ENCODE data around the gene MKNK1.

Gene MKNK1

DNA sequence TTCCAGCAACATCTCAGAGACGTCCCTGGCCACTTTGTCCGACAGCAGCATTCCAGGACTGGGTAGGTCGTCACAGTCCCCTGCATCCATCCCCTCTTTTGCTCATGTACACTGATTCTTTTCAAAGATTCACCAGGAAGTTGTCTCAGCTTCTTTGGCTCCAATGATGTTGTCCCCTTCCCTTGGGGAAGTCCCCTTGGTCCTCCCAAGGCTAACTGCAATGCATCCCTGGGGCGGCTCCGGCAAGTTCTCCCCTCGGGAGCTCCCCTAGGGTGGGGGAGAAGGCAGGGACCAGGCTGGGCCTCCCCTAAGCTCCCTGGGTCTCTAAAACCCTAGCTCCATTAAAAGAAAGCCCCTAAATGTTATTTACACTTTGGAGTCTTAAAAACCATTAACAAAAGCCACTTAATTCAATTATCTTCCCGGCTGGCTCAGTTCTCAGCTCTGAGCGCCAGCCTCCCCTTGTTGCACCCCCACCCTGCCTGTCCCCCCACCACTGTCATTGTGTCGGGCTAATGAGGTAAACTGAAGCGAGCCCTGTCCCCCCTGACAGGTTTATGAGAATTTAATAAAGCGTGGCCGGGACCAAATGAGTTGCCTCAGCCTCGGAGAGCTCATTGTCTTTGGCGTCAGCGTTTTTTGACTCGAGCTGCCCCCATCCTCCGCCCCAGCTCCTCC lies 77.9 kb downstream of the MKNK1 start:
- CTCF ChIA-PET = interaction anchor here (0.9 to 11.5 kb wide), 19 partner anchors 8 to 199 kb away, joined by 3 to 429 read pairs (median 19); partner anchors contain the start of gene DMBX1
- TF ChIP-seq, protein P1, sequence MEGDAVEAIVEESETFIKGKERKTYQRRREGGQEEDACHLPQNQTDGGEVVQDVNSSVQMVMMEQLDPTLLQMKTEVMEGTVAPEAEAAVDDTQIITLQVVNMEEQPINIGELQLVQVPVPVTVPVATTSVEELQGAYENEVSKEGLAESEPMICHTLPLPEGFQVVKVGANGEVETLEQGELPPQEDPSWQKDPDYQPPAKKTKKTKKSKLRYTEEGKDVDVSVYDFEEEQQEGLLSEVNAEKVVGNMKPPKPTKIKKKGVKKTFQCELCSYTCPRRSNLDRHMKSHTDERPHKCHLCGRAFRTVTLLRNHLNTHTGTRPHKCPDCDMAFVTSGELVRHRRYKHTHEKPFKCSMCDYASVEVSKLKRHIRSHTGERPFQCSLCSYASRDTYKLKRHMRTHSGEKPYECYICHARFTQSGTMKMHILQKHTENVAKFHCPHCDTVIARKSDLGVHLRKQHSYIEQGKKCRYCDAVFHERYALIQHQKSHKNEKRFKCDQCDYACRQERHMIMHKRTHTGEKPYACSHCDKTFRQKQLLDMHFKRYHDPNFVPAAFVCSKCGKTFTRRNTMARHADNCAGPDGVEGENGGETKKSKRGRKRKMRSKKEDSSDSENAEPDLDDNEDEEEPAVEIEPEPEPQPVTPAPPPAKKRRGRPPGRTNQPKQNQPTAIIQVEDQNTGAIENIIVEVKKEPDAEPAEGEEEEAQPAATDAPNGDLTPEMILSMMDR (IDR thresholded peaks at IDR 0.05; ENCODE audit: insufficient read depth, low read length, missing control alignments) = no peak
- no peak for DNase-seq (ENCODE audit: low read depth, low spot score)
- no peak overlapping the region for H3K4me3 ChIP-seq (ENCODE audit: low read depth, low read length)
- POLR2A ChIA-PET = no interaction called here

DNA sequence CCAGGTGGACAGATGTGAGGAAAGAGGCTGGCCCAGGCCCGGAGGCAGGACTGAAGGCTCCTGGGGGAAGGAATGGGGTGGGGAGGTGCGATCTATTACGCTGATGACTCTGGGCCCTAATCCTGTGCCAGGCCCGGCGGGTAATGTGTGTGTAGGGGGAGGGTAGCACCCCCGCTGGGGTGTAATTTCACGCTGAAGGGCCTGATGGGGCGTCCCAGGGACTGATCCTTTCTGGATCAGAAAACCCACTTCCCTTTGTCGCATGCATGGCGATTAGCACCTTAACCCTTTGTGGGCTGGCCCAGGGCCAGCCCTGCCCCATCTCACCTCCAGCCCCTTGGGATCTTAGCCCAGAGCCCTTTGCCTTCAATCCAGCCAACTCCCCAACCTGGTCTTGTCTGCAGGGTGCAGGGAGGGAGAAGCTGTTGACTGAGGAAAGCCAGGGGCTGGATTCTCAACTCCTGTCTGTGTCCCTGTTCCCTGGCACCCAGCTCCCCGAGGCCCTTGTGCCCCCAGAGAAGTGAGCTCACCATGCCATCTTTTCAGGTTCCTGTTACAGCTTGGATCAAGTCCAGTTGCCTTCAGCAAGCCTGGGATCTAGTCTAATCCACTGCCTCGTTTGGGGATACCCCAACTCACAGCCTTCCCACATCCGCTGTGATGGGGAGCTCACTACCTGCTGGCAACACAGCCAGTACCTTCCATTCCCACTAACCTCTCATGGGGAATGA lies 78.7 kb downstream of the MKNK1 start:
- H3K4me3 ChIP-seq (ENCODE audit: low read depth, low read length) = no peak overlapping the region
- no peak for DNase-seq (ENCODE audit: low read depth, low spot score)
- POLR2A ChIA-PET = no interaction called here
- CTCF ChIA-PET = interaction anchor here (0.9 to 11.5 kb wide), 17 partner anchors 8 to 200 kb away, joined by 3 to 429 read pairs (median 9); partner anchors contain the start of gene DMBX1
- TF ChIP-seq, protein P1 (IDR thresholded peaks at IDR 0.05; ENCODE audit: insufficient read depth, low read length, missing control alignments) = no peak

DNA sequence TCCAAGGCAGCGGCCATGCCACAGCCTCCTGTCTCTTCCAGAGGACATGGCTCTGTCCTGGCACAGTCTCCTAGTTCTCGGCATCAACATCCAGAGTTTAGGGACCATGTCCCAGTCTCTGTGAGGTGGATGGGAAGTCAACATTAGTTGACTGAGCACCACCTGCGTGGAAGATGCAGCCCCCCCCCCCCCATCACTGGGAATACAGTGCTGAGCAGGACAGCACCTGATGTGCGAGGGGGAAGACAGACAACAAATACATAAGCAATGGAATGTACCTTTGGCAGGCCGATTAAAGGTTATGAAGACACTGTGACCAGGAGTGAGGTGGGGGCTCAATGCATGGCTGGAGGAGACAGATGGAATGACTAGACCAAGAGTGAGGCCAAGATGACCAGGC lies 79.2 kb downstream of the MKNK1 start:
- ChIA-PET CTCF (interaction anchor here (1.5 to 11.5 kb wide), 9 partner anchors 15 to 200 kb away, joined by 3 to 429 read pairs (median 56); no protein-coding TSS in a partner anchor), POLR2A (no interaction called here)
- no peak for DNase-seq (ENCODE audit: low read depth, low spot score)
- no peak overlapping the region for H3K4me3 ChIP-seq (ENCODE audit: low read depth, low read length)
- TF ChIP-seq, protein P1 (IDR thresholded peaks at IDR 0.05; ENCODE audit: insufficient read depth, low read length, missing control alignments) = no peak

DNA sequence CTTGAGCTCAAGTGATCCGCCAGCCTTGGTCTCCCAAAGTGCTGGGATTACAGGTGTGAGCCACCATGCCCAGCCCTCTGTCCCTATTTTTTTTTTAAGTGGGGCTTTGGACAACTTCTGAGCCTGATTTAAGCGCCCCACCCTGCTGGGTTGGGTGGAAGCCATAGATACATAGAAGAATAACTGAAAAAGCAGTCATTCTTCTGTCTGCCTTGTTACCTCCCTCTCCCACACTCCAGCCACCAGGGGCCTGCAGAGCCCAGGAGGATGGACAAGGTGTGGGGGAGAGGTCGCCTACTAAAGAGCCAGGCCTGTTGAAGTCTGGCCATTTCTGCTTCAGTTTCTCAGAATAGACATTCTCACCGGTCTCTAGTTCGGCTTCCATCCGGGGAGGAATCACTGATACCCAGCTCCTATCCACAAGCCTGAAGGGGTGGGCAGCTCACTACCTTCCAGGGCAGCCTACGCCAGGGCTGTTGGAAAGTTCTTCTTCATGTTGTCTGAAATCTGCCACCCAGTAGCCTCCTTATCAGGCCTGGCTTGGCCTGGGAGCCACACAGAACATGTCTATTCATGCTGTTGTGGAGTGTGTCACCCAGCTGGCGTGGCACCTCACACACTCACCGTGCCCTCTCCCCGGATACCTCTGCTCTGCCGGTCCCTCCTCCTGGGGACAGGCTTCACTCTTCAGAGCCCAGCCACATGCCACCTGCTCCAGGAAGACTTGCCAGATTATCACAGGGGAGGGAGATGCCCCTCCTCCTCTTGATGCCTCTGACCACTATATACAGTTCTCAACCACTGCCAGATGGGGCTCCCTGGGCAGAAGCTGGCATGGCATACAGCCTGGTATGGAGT lies 80.3 kb downstream of the MKNK1 start:
- no peak overlapping the region for H3K4me3 ChIP-seq (ENCODE audit: low read depth, low read length)
- TF ChIP-seq, protein P1 (IDR thresholded peaks at IDR 0.05; ENCODE audit: insufficient read depth, low read length, missing control alignments) = no peak
- DNase-seq (ENCODE audit: low read depth, low spot score) = no peak
- ChIA-PET CTCF (interaction anchor here (0.9 to 6.9 kb wide), 12 partner anchors 9 to 201 kb away, joined by 3 to 75 read pairs (median 4); no protein-coding TSS in a partner anchor), POLR2A (no interaction called here)

DNA sequence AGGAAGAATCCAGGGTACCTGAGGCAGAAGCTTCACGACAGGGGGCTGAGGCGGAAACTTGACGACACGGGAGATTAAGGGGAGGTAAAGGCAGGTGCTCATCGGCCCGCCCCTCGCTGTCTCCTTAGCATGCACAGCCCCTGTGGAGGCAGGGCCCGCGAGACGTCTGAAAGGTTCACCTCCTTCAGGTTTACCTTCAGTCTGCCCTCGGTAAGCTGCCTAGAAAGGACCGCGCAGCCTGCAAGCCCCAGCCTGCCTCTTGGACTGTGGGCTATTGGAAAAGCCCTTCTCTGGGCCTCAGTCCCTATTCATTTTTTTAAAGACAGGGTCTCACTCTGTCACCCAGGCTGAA lies 81.1 kb downstream of the MKNK1 start:
- TF ChIP-seq, protein P1 (IDR thresholded peaks at IDR 0.05; ENCODE audit: insufficient read depth, low read length, missing control alignments) = no peak
- DNase-seq (ENCODE audit: low read depth, low spot score) = no peak
- ChIA-PET CTCF (interaction anchor here (0.9 to 6.9 kb wide), 10 partner anchors 10 to 83 kb away, joined by 3 to 75 read pairs (median 4); no protein-coding TSS in a partner anchor), POLR2A (no interaction called here)
- H3K4me3 ChIP-seq (ENCODE audit: low read depth, low read length) = no peak overlapping the region
